Testis (tissue), 3 donors: Measurements from ENCODE around the gene CDC14A. TPM values are rescaled to one million over a fixed set of nuclear protein-coding genes. Genes with fewer than 3 reads are reported as not detected.

Experiments
- DNase-seq: peaks from one replicate; pipeline ENCODE4 v3.0.0-alpha.2; 2019
- H3K27ac ChIP-seq, 2 donors: fragments of 200-600 bp; sonication (generic); one replicate each; pipeline ENCODE4 v1.5.1; 2019
- H3K27me3 ChIP-seq: fragments of 200-600 bp; sonication (generic); one replicate; pipeline ENCODE4 v1.5.1; 2019
- H3K36me3 ChIP-seq: fragments of 200-600 bp; sonication (generic); one replicate; pipeline ENCODE4 v1.5.1; 2017; ENCODE audit warnings: low read depth; ENCODE audit errors: missing control alignments
- H3K4me1 ChIP-seq: fragments of 200-600 bp; sonication (generic); one replicate; pipeline ENCODE4 v1.5.1; 2019
- H3K4me3 ChIP-seq, 2 donors: fragments of 200-600 bp; sonication (generic); one replicate each; pipeline ENCODE4 v1.5.1; 2017 to 2019
- H3K9me3 ChIP-seq: fragments of 200-600 bp; sonication (generic); one replicate; pipeline ENCODE4 v1.5.1; 2017
- CTCF ChIP-seq, 3 experiments: fragments of 450-650 bp in 2 of 3; fragments of 200-600 bp in 1 of 3; sonication (generic) in 1 of 3; IDR thresholded peaks; one replicate each; pipeline ENCODE4 v1.5.1; 2016 to 2019; ENCODE audit warnings: antibody characterized with exemption in 3 of 3, mild to moderate bottlenecking in 2 of 3, moderate library complexity in 1 of 3
- POLR2A ChIP-seq: fragments of 450-650 bp; IDR thresholded peaks from one replicate; pipeline ENCODE4 v1.6.1; 2017; ENCODE audit warnings: antibody characterized with exemption, mild to moderate bottlenecking, moderate library complexity
- WGBS, 2 donors: methylation state at CpG; one replicate each; pipeline ENCODE4 v1.1.5; 2018; 5-methylcytosine and 5-hydroxymethylcytosine counted together
- intact Hi-C: fragments of 100-400 bp; cut with DNase I; formaldehyde crosslinking; loops from one replicate; pipeline ENCODE4 v1.15.1; 2023; ENCODE audit warnings: low total_unique reads
- polyA plus RNA-seq: library from polyadenylated mRNA; stranded (reverse); fragments of 350-450 nt; fragmentation: Illumina TruSeq; extraction: RNeasy Lipid Tissue Mini Kit (QIAGEN cat#74804); gene quantifications from one replicate; pipeline ENCODE4 v1.2.3, GENCODE V29; 2014; ENCODE audit warnings: low read depth, low replicate concordance; ENCODE audit not compliant: insufficient read depth
- total RNA-seq, 2 donors: library from RNA; depleted of rRNA; stranded (reverse); fragments of >200 nt; gene quantifications; one replicate each; pipeline ENCODE4 v1.2.3, GENCODE V29; 2016

The CDC14A gene
- total and polyA plus RNA-seq, 3 donors from 2014 or later: 28.3 to 55.9 (median 40.6) TPM

DNA sequence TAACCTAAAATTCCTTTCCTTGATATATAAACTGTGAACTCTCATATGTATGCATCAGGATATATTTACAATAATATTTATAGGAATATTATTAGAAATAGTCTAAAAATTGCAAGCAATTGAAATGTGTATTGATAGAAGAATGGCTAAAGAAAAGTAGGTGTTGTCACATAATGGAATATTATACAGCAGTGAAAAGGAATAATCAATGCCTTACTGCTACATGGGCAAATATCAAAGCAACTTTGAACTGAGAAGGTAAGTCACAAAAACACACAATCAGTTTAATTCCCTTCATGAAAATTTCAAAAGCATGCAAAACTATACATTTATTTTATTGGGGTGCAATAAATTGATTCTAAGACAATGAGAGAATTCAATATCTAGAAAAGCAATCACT lies 35.7 kb upstream of the CDC14A start:
- DNase-seq: no peak
- TF ChIP-seq POLR2A (no peak), CTCF (IDR thresholded peaks at IDR 0.05) (no peak)
- Histone ChIP-seq H3K4me3 (no peak overlapping the region), H3K36me3 (no peaks in the 10 kb centered on the region), H3K27ac (no peak overlapping the region), H3K27me3 (no peaks in the 10 kb centered on the region), H3K4me1 (no peaks in the 10 kb centered on the region), H3K9me3 (no peaks in the 10 kb centered on the region)
- intact Hi-C loops: no loop called here

GRCh38 chr1:100320311-100321099 lies 31.8 kb upstream of the CDC14A start:
- TF ChIP-seq CTCF (IDR thresholded peaks at IDR 0.05) (no peak), POLR2A (no peak)
- Histone ChIP-seq H3K27me3 (no peaks in the 10 kb centered on the region), H3K4me3 (no peak overlapping the region), H3K9me3 (no peaks in the 10 kb centered on the region), H3K4me1 (no peaks in the 10 kb centered on the region), H3K36me3 (no peaks in the 10 kb centered on the region), H3K27ac (no peak overlapping the region)
- intact Hi-C loops: no loop called here
- no peak for DNase-seq
- WGBS, 2 donors: 76 to 88% methylated on average over 2 of the region's 2 CpGs

DNA sequence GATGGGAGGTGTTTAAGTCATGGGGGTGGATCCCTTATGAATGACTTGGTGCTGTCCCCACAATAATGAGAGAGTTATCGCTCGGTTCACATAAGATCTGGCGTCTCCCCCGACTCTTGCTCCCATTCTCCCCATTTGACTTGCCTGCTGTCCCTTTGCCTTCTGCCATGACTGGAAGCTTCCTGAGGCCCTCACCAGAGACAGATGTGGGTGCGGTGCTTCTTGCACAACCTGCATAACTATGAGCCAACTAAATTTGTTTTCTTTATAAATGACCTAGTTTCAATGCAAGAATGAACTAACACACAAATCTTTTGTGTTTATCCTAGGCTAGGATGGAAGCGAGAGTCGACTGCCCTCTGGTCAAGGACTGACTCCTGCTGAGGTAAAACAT lies 31.2 kb upstream of the CDC14A start:
- H3K27ac ChIP-seq: no peak overlapping the region
- DNase-seq: no peak
- no peaks in the 10 kb centered on the region for H3K9me3 ChIP-seq
- whole genome bisulfite sequencing, 2 donors: 84 to 95% methylated on average over 7 of the region's 7 CpGs
- H3K4me1 ChIP-seq: no peaks in the 10 kb centered on the region
- TF ChIP-seq CTCF (IDR thresholded peaks at IDR 0.05): no peak
- TF ChIP-seq POLR2A: no peak
- no peaks in the 10 kb centered on the region for H3K36me3 ChIP-seq
- no peaks in the 10 kb centered on the region for H3K27me3 ChIP-seq
- no peak overlapping the region for H3K4me3 ChIP-seq
- intact Hi-C loops: no loop called here

DNA sequence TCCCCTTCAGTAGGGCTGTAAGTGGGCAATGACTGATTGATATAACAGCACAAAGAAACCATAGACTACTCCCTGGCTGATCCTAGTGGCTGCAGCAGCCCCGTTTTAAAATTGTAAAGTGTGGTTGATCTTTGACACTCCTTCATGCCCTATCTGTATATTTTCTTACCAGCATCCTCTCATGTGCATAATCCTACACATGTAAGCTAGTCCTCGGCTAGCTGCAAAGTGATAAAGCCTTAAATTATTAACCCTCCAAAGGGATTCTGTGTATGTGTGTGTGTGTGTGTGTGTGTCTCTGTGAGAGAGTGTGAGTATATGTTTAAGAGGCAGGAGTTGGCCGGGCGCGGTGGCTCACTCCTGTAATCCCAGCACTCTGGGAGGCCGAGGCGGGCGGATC lies 30.8 kb upstream of the CDC14A start:
- intact Hi-C loops: no loop called here
- H3K36me3 ChIP-seq: no peaks in the 10 kb centered on the region
- no peak overlapping the region for H3K27ac ChIP-seq
- H3K9me3 ChIP-seq: no peaks in the 10 kb centered on the region
- H3K27me3 ChIP-seq: no peaks in the 10 kb centered on the region
- WGBS, 2 donors: 88 to 93% methylated on average over 8 of the region's 8 CpGs
- no peaks in the 10 kb centered on the region for H3K4me1 ChIP-seq
- H3K4me3 ChIP-seq: no peak overlapping the region
- TF ChIP-seq POLR2A (no peak), CTCF (IDR thresholded peaks at IDR 0.05) (no peak)
- no peak for DNase-seq
